ENCODE measurements around the gene GMCL1.
A peak's percentile ranks its signal among the peaks of the same experiment; 100 is the strongest.

Gene GMCL1

DNA sequence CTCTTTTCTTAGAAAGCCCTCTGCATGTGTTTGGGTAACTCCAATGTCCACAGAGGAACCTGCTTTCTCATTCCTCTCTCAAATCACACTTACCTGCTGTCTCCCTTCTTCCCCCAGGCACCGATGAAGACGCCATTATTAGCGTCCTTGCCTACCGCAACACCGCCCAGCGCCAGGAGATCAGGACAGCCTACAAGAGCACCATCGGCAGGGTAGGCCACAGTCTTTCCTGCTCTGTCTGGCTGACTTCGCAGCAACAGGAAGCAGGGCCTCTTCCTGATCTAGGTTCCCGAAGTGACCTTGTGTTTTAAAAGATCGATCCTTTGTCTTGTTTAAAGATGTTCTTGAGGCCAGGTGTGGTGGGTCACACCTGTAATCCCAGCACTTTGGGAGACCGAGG, 25.0 kb upstream of the GMCL1 start:
- Histone ChIP-seq H3K36me3 (ENCODE audit: control insufficient read depth in 5 of 5, insufficient read depth in 5 of 5, low read length in 5 of 5) (peaks cover 9 to 37% (median 23%) of the 10 kb centered on the region in 5 donors), H3K4me1 (ENCODE audit: control insufficient read depth in 5 of 5, insufficient read depth in 5 of 5, low read length in 5 of 5) (peaks cover 0 to 5% (median 0%) of the 10 kb centered on the region in 5 donors), H3K4me3 (ENCODE audit: low read depth in 1 of 5, low read length in 5 of 5) (no peak overlapping the region), H3K9ac (ENCODE audit: low read length in 5 of 5) (no peak overlapping the region), H3K27me3 (ENCODE audit: control insufficient read depth in 5 of 5, insufficient read depth in 4 of 5, low read length in 5 of 5) (no peaks in the 10 kb centered on the region), H3K9me3 (ENCODE audit: control insufficient read depth in 5 of 5, low read length in 5 of 5) (no peaks in the 10 kb centered on the region), H3K27ac (ENCODE audit: low read depth, low read length) (no peak overlapping the region)

DNA sequence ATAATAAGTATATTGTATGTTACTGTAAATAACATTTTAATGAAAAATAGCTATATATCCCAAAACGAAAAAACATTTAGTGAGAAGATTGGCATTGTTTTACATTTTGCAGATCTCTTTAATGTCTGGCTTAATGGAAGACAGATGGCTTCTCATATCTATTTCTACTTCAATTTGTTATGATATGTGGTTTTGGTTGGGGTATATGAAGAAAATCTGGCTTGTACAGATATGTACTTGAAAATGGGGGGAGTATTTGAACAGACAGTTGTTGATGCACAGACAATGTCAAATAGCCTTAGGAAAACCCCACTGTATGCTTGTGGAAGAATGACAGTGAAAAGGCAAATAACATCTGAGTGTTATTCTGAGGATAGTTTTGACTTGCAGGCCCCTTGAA, 23.6 kb upstream of the GMCL1 start:
- Histone ChIP-seq H3K27ac (ENCODE audit: low read depth, low read length) (no peak overlapping the region), H3K36me3 (ENCODE audit: control insufficient read depth in 5 of 5, insufficient read depth in 5 of 5, low read length in 5 of 5) (peaks cover 9 to 47% (median 34%) of the 10 kb centered on the region in 5 donors), H3K4me3 (ENCODE audit: low read depth in 1 of 5, low read length in 5 of 5) (no peak overlapping the region), H3K9me3 (ENCODE audit: control insufficient read depth in 5 of 5, low read length in 5 of 5) (no peaks in the 10 kb centered on the region), H3K9ac (ENCODE audit: low read length in 5 of 5) (no peak overlapping the region), H3K4me1 (ENCODE audit: control insufficient read depth in 5 of 5, insufficient read depth in 5 of 5, low read length in 5 of 5) (peaks cover 0 to 5% (median 0%) of the 10 kb centered on the region in 5 donors), H3K27me3 (ENCODE audit: control insufficient read depth in 5 of 5, insufficient read depth in 4 of 5, low read length in 5 of 5) (no peaks in the 10 kb centered on the region)

DNA sequence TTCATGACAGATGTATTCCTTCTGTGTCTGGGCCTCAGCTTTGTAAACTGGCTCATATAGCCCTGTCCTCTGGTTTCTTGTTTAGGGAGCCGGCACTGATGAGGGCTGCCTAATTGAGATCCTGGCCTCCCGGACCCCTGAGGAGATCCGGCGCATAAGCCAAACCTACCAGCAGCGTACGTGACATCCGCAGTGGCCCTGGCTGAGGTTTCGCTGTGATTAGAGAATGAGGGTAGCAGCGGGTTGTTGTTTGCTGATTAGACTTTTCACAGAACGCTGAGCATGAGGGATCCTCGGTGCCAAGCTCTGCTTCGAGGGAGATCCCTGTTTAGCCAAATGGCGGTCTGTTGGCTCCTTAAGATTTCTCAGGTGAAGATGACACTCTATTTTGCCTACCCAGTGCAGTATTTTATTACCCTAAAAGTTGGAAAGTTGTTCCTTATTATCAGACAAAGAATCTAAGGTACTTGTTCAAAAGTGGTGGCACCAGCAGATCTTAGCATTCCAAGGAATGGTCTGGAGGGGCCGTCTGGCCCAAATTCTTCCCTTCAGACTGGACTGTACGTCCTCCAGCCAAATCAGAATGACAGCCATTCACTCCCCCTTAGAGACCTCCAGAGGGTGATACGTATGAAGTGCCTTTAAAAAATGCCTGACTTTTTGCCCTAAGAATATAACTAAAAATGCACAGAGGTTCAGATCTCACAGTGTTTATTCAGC, 21.5 kb upstream of the GMCL1 start:
- Histone ChIP-seq H3K36me3 (ENCODE audit: control insufficient read depth in 5 of 5, insufficient read depth in 5 of 5, low read length in 5 of 5) (peaks cover 16 to 68% (median 55%) of the 10 kb centered on the region in 5 donors), H3K9ac (ENCODE audit: low read length in 5 of 5) (peak overlapping the region in 1 of 5 donors; percentile 7), H3K27me3 (ENCODE audit: control insufficient read depth in 5 of 5, insufficient read depth in 4 of 5, low read length in 5 of 5) (no peaks in the 10 kb centered on the region), H3K9me3 (ENCODE audit: control insufficient read depth in 5 of 5, low read length in 5 of 5) (no peaks in the 10 kb centered on the region), H3K4me1 (ENCODE audit: control insufficient read depth in 5 of 5, insufficient read depth in 5 of 5, low read length in 5 of 5) (peaks cover 0 to 5% (median 0%) of the 10 kb centered on the region in 5 donors), H3K4me3 (ENCODE audit: low read depth in 1 of 5, low read length in 5 of 5) (no peak overlapping the region), H3K27ac (ENCODE audit: low read depth, low read length) (no peak overlapping the region)

DNA sequence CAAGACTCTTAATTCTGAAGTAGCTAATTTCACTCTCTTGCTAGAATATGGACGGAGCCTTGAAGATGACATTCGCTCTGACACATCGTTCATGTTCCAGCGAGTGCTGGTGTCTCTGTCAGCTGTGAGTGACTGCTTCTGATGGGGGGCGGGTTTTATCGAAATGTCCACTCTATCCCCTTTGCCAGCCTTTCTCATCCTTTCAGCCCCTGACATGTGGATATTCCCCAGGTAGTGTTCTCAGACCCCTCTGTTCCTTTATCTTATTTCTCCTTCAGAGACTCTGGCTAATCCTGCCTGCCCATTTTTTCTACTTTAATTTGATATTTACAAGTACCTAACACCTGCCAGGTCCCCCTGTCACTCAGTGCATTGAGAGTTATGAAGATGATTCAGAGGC, 18.9 kb upstream of the GMCL1 start:
- Histone ChIP-seq H3K36me3 (ENCODE audit: control insufficient read depth in 5 of 5, insufficient read depth in 5 of 5, low read length in 5 of 5) (peaks cover 16 to 83% (median 59%) of the 10 kb centered on the region in 5 donors), H3K27me3 (ENCODE audit: control insufficient read depth in 5 of 5, insufficient read depth in 4 of 5, low read length in 5 of 5) (no peaks in the 10 kb centered on the region), H3K9me3 (ENCODE audit: control insufficient read depth in 5 of 5, low read length in 5 of 5) (no peaks in the 10 kb centered on the region), H3K4me3 (ENCODE audit: low read depth in 1 of 5, low read length in 5 of 5) (no peak overlapping the region), H3K4me1 (ENCODE audit: control insufficient read depth in 5 of 5, insufficient read depth in 5 of 5, low read length in 5 of 5) (no peaks in the 10 kb centered on the region), H3K9ac (ENCODE audit: low read length in 5 of 5) (no peak overlapping the region), H3K27ac (ENCODE audit: low read depth, low read length) (no peak overlapping the region)

DNA sequence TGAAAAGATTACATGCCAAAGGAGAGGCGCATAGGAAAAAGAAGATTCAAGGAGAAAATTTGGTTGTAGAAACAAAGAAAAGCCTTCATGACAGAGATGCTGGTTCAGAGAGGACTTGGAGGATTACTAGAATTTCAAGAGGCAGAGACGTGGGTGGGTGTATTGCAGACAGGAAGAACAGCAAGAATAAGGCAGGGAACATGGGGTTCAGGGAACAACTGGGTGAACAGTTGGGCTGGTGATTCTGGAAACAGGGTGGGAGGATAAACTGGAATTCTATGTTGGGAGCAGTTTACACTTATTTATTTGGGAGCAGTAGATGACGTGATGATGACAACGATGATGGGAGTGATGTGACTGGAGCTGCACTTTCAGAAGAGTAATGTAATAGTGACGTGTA, 18.4 kb upstream of the GMCL1 start:
- no peaks in the 10 kb centered on the region for H3K27me3 ChIP-seq (ENCODE audit: control insufficient read depth in 5 of 5, insufficient read depth in 4 of 5, low read length in 5 of 5)
- H3K36me3 ChIP-seq (ENCODE audit: control insufficient read depth in 5 of 5, insufficient read depth in 5 of 5, low read length in 5 of 5) = peaks cover 16 to 84% (median 57%) of the 10 kb centered on the region in 5 donors
- no peaks in the 10 kb centered on the region for H3K9me3 ChIP-seq (ENCODE audit: control insufficient read depth in 5 of 5, low read length in 5 of 5)
- no peak overlapping the region for H3K9ac ChIP-seq (ENCODE audit: low read length in 5 of 5)
- H3K4me1 ChIP-seq (ENCODE audit: control insufficient read depth in 5 of 5, insufficient read depth in 5 of 5, low read length in 5 of 5) = no peaks in the 10 kb centered on the region
- no peak overlapping the region for H3K4me3 ChIP-seq (ENCODE audit: low read depth in 1 of 5, low read length in 5 of 5)
- no peak overlapping the region for H3K27ac ChIP-seq (ENCODE audit: low read depth, low read length)

DNA sequence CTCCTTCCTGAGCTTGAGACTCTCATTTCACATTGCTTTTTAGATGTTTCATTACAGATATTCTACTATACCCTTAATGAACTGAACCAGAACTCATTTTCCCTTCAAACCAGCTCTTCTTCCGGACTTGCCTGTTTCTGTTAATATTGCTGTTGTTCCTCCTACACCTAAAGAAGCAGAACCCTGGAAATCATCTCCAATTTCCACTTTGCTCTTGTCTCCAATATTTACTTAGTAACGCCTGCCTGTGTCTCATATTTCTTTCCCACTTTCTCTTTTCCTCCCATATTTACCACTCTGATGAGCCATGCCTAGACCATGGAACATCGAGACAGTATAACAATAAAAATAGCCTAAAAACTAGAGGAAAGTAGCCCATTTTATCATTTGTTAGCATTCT, 17.9 kb upstream of the GMCL1 start:
- no peak overlapping the region for H3K4me3 ChIP-seq (ENCODE audit: low read depth in 1 of 5, low read length in 5 of 5)
- H3K9me3 ChIP-seq (ENCODE audit: control insufficient read depth in 5 of 5, low read length in 5 of 5) = no peaks in the 10 kb centered on the region
- H3K27me3 ChIP-seq (ENCODE audit: control insufficient read depth in 5 of 5, insufficient read depth in 4 of 5, low read length in 5 of 5) = no peaks in the 10 kb centered on the region
- no peak overlapping the region for H3K9ac ChIP-seq (ENCODE audit: low read length in 5 of 5)
- H3K27ac ChIP-seq (ENCODE audit: low read depth, low read length) = no peak overlapping the region
- H3K36me3 ChIP-seq (ENCODE audit: control insufficient read depth in 5 of 5, insufficient read depth in 5 of 5, low read length in 5 of 5) = peaks cover 16 to 79% (median 52%) of the 10 kb centered on the region in 5 donors
- no peaks in the 10 kb centered on the region for H3K4me1 ChIP-seq (ENCODE audit: control insufficient read depth in 5 of 5, insufficient read depth in 5 of 5, low read length in 5 of 5)

DNA sequence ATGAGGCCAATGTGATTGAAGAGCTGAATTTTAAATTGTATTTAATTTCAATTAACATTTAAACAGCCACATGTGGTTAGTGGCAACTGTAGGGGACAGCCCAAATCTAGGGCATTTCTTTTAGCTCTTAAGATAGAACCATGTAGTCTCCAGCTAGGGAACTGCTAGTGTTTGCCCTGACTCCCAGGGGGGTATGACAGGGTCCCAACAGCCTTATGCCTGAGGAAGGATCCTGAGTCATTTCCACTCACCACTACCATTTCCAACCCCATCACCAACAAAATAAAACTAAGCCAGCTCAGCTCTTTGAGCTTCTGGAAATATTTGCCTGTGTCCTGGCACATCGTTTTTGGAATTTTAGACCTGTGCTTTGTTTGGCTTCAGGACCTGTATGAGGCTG, 13.7 kb upstream of the GMCL1 start:
- H3K9ac ChIP-seq (ENCODE audit: low read length in 5 of 5) = peak overlapping the region in 1 of 5 donors; percentile 20
- H3K4me3 ChIP-seq (ENCODE audit: low read depth in 1 of 5, low read length in 5 of 5) = no peak overlapping the region
- H3K27me3 ChIP-seq (ENCODE audit: control insufficient read depth in 5 of 5, insufficient read depth in 4 of 5, low read length in 5 of 5) = no peaks in the 10 kb centered on the region
- H3K27ac ChIP-seq (ENCODE audit: low read depth, low read length) = no peak overlapping the region
- H3K36me3 ChIP-seq (ENCODE audit: control insufficient read depth in 5 of 5, insufficient read depth in 5 of 5, low read length in 5 of 5) = peaks cover 19 to 51% (median 32%) of the 10 kb centered on the region in 5 donors
- peaks cover 0 to 22% (median 4%) of the 10 kb centered on the region in 5 donors for H3K4me1 ChIP-seq (ENCODE audit: control insufficient read depth in 5 of 5, insufficient read depth in 5 of 5, low read length in 5 of 5)
- no peaks in the 10 kb centered on the region for H3K9me3 ChIP-seq (ENCODE audit: control insufficient read depth in 5 of 5, low read length in 5 of 5)

DNA sequence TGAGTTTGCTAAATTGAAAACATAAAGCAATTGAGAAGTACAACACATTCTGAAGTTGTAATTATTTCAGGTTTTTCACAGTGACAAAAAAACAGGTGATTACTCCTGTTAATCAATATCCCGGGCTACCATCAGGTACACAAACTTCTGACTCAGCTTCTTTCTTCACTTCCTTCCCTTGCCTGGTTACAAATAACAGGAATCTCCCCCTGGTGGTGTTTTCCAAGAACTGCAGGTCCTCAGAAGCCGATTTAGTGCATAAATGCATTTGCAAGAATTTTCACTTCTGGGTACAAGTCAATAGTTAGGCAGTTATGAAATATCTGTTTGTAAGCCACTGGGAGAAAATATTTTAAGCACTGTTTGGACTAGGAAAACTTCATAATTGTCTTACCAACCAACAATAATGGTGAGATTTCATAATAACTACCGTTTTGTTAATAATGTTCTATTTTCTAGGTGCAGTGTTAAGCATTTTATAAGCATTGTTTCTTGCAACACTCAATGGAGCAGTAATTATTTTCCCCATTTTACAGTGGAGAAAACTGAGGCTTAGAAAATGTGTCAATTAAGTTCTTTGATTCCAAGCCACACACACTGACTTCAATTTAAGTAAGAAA, 12.4 kb upstream of the GMCL1 start:
- Histone ChIP-seq H3K27me3 (ENCODE audit: control insufficient read depth in 5 of 5, insufficient read depth in 4 of 5, low read length in 5 of 5) (no peaks in the 10 kb centered on the region), H3K4me3 (ENCODE audit: low read depth in 1 of 5, low read length in 5 of 5) (no peak overlapping the region), H3K36me3 (ENCODE audit: control insufficient read depth in 5 of 5, insufficient read depth in 5 of 5, low read length in 5 of 5) (peaks cover 19 to 50% (median 25%) of the 10 kb centered on the region in 5 donors), H3K27ac (ENCODE audit: low read depth, low read length) (peak overlapping the region; percentile 39), H3K9me3 (ENCODE audit: control insufficient read depth in 5 of 5, low read length in 5 of 5) (no peaks in the 10 kb centered on the region), H3K9ac (ENCODE audit: low read length in 5 of 5) (no peak overlapping the region), H3K4me1 (ENCODE audit: control insufficient read depth in 5 of 5, insufficient read depth in 5 of 5, low read length in 5 of 5) (peaks cover 0 to 23% (median 4%) of the 10 kb centered on the region in 5 donors)

DNA sequence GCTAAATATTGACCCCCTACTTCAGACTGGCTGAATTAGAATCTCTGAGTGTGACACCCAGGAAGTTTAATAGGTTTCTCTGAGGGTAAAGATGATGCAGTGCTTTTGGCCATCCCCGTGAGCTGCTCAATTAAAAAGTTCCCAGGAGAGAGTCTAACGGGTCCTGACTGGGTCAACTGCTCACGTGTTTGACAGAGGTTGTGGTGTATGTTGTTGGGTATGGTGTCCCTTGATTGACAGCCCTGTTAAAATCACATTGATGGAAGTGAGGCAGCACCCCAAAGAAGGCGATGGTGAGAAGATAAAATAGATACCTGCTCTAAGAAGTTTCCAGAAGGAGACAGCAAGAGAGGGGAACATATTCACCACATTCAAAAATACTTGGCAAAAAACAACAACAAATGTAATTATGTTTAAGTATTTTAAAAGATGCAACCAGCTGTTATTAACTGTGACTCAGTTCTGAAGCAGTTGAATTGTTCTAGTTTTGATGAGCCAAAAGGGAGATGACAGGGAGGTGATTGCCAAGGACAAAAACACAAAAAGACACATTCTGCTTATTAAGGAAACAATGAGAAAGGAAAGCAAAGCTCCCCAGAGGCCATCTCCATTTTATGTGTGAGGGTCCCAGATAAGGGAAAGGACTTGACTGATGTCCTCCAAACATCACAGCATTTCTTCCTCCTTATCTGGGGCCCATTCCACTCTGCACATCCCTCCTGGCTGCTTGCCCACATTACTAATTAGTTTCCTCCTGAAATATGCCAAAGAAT, 11.5 kb upstream of the GMCL1 start:
- Histone ChIP-seq H3K4me3 (ENCODE audit: low read depth in 1 of 5, low read length in 5 of 5) (no peak overlapping the region), H3K9ac (ENCODE audit: low read length in 5 of 5) (no peak overlapping the region), H3K27me3 (ENCODE audit: control insufficient read depth in 5 of 5, insufficient read depth in 4 of 5, low read length in 5 of 5) (no peaks in the 10 kb centered on the region), H3K9me3 (ENCODE audit: control insufficient read depth in 5 of 5, low read length in 5 of 5) (no peaks in the 10 kb centered on the region), H3K27ac (ENCODE audit: low read depth, low read length) (peak overlapping the region; percentile 39), H3K36me3 (ENCODE audit: control insufficient read depth in 5 of 5, insufficient read depth in 5 of 5, low read length in 5 of 5) (peaks cover 14 to 45% (median 17%) of the 10 kb centered on the region in 5 donors), H3K4me1 (ENCODE audit: control insufficient read depth in 5 of 5, insufficient read depth in 5 of 5, low read length in 5 of 5) (peaks cover 0 to 23% (median 4%) of the 10 kb centered on the region in 5 donors)
